Stimulated activated naive CD8-positive, alpha-beta T cell treated with anti-CD3 and anti-CD28 coated beads, Interleukin-15, amount 100 ng/mL, for 72 hours (primary cell): ENCODE data around the gene COASY.

Experiments
- ATAC-seq: fragments of 150-1000 bp; cut with Tn5 transposase; 2 replicates; pipeline ENCODE4 v1.10.0; 2021; ENCODE audit warnings: mild to moderate bottlenecking, moderate library complexity
- DNase-seq, 2 donors: peaks; one replicate each; pipeline ENCODE4 v3.0.0; 2021 to 2022
- H3K27ac Mint-ChIP-seq, 2 donors: one replicate each; pipeline ENCODE4 v1.8.0; 2022; ENCODE audit warnings: mild to moderate bottlenecking in 2 of 2, mixed read lengths in 2 of 2, moderate library complexity in 2 of 2
- H3K27me3 Mint-ChIP-seq: one replicate; pipeline ENCODE4 v1.8.0; 2022; ENCODE audit warnings: mixed read lengths
- H3K4me1 Mint-ChIP-seq: one replicate; pipeline ENCODE4 v1.8.0; 2022; ENCODE audit warnings: mild to moderate bottlenecking, mixed read lengths
- H3K4me3 Mint-ChIP-seq, 2 donors: one replicate each; pipeline ENCODE4 v1.8.0; 2022; ENCODE audit warnings: mild to moderate bottlenecking in 2 of 2, mixed read lengths in 2 of 2, moderate library complexity in 1 of 2
- H3K9me3 Mint-ChIP-seq, 2 donors: one replicate each; pipeline ENCODE4 v1.8.0; 2022; ENCODE audit warnings: mixed read lengths in 2 of 2

COASY gene

DNA sequence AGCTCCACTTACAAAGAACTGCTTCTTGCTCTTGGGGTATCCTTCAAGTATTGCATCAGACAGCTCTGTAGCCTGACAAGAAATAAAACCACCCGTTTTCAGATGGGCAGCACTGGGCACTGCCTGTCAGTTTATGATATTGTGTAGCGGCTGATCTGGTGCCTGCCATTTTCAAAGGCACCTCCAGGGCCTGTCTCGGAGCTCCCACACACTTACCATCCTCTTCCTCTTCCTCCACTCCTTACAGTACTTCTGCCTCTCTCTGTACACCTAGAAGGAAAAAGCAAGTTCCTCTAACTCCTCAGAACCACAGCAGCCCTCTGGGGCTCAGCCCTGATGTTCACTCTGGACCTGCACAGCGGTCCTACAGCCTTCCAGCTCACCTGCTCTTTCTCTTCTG, 11.1 kb downstream of the COASY start:
- Mint-ChIP-seq H3K27me3 (no peaks in the 10 kb centered on the region), H3K4me3 (no peak overlapping the region), H3K4me1 (peaks cover 80% of the 10 kb centered on the region), H3K27ac (peak overlapping the region; percentile 85 to 95), H3K9me3 (no peaks in the 10 kb centered on the region)
- ATAC-seq (no peak), DNase-seq (no peak)

DNA sequence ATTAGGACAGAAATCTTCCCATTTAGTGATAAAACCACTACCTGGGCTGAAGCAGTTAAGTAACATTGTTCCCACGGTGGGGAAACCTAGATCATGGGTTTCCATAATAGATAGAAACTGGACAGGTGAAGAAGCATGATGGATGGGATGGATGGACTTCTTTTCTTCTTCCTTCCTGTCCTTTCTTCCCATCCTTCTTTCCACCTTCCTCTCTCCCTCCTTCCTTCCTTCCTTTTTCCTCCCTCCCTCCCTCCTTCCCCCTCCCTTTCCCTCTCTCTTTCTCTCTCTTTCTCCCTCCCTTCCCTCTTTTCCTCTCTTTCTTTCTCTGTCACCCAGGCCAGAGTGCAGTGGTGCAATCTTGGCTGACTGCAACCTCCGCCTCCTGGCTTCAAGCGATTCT, 12.5 kb downstream of the COASY start:
- H3K4me1 Mint-ChIP-seq, result peaks cover 76% of the 10 kb centered on the region
- DNase-seq (no peak), ATAC-seq (no peak)
- H3K9me3 Mint-ChIP-seq, result no peaks in the 10 kb centered on the region
- peak overlapping the region in 1 of 2 donors; percentile 69 for H3K27ac Mint-ChIP-seq
- H3K27me3 Mint-ChIP-seq, result no peaks in the 10 kb centered on the region
- no peak overlapping the region for H3K4me3 Mint-ChIP-seq

DNA sequence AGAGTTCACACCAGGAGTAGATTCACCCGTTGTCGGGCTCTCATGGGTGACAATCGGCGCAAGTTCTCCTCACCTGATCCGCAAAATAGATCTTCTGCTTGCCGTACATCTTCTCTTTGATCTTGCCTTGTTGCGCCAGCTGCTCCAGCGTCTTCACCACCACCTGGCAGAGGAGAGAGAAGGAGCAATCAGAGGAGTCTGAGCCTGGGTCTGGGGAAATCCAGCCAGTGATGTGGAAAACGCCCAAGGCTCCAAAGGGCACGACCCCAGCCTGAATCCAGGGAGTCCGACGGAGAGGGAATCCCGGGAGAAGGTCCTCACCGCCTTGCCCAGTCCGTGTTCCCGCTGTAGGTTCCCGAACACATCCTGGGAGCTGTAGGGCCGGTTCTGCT, 15.2 kb downstream of the COASY start:
- Mint-ChIP-seq H3K27me3 (no peaks in the 10 kb centered on the region), H3K4me1 (peaks cover 58% of the 10 kb centered on the region), H3K27ac (peak overlapping the region; percentile 97 to 99), H3K4me3 (peak overlapping the region; percentile 98 to 100), H3K9me3 (no peaks in the 10 kb centered on the region)
- peak in 1 of 2 donors; percentile 24 for DNase-seq
- no peak for ATAC-seq

DNA sequence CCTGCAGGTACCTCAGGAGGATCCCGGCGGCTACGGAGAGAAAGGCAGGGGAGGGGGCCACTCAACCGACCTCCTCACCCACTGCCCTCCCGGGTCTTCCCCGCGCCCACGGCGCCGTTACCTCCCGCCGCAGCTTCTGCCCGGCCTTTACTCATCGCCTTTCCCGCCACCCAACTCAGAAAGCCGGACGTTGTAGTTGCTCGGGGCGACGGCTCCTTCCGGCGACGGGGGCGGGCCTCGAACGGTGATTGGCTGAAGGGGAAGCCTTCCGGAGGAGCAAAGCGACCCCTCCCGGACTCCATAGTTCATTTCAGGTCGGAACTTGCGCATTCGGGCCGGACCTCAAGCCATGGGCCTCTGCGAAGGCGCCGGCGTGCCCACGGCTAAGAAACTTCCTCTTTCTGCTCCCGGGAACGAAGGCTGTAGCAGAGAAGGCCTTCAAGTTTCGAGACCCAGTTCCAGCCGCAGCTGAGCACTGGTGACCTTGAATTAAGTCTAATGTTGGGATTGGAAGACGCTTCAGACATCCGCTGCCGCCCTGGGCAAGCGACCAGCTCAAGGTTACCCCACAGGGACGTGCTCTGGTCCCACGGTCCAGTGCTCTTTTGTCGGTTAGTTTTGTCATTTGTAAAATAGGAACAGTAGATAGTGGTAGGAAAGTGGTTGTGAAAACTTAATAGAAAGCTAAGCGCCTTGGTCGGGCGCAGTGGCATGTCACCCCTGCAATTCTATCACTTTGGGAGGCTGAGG, 15.8 kb downstream of the COASY start, which contains the start of gene PSMC3IP:
Gene PSMC3IP, minus strand, starts transcription at position 198 of the 750 bp plus-strand sequence. Its CDS starts 43 bp downstream, at position 155.
- Mint-ChIP-seq H3K4me3 (peak within 1 kb of the TSS; percentile 98 to 100), H3K27me3 (no peaks in the 10 kb centered on the region), H3K27ac (peak within 1 kb of the TSS; percentile 97 to 99), H3K4me1 (peaks cover 53% of the 10 kb centered on the region), H3K9me3 (no peaks in the 10 kb centered on the region)
- ATAC-seq, result peak; percentile 94
- DNase-seq, result peak; percentile 90 to 94

DNA sequence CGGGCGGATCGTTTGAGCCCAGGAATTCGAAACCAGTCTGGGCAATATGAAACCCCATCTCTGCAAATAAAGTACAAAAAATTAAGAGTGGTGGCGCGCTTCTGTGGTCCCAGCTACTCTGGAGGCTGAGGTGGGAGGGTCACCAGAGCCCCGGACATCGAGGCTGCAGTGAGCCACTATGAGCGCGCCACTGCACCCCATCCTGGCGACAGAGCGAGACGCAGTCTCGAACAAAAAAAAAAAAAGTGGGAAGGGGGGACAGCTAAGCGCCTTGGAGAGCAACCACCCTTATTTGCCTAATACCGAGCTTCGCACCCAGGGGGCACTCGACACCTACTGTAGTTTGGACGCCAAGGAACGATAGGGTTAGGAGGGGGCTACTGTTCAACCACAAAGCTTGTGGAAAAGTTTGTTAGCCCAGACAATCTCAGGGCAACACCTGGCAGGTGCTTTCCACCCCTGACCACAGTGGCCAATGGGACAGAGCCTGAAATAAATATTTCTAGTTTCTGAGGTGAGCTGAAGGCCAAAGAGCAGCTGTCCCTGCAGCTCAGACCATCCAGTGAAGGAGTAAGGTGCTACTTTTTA, 16.4 kb downstream of the COASY start:
- Mint-ChIP-seq H3K4me3 (peak overlapping the region; percentile 98 to 100), H3K9me3 (no peaks in the 10 kb centered on the region), H3K27me3 (no peaks in the 10 kb centered on the region), H3K4me1 (peaks cover 46% of the 10 kb centered on the region), H3K27ac (peak overlapping the region; percentile 50 to 97)
- DNase-seq, result peak; percentile 66 to 78
- ATAC-seq, result peak; percentile 74

DNA sequence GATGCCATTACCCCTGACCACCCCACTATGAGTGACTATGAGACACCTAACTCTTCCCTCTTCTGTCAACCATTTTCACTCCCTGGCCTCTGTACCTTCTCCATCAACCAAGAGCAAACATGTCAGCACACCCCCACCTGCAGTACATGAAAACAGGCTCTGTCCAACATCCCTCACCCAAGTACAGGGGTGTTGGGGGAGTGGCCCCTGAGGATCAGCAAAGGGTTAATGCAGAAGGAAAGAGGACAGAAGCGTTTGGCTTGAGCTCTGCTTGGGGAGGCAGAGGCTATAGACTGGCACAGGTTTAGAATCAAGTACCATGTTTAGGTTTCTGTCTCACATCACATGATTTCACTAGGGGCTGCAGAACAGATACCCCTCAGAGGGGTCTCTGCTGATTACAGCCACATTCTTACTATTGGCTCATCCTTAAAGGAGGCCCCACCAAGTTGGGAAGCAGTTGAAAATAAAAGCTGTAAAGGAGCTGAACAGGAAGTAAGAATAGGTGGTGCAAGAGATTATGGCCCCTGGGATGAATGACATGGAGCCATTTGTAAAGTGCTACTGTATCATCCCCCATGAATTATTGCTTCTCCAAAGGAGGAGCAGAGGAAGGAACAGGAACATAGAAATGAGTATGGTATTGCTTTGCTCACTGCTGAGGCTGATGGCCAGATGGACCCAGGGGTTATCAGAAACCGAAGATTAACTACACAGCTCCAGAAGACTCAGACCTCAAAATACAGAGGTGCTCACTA, 18.0 kb downstream of the COASY start:
- H3K9me3 Mint-ChIP-seq, result no peaks in the 10 kb centered on the region
- peak overlapping the region in 1 of 2 donors; percentile 2 for H3K27ac Mint-ChIP-seq

DNA sequence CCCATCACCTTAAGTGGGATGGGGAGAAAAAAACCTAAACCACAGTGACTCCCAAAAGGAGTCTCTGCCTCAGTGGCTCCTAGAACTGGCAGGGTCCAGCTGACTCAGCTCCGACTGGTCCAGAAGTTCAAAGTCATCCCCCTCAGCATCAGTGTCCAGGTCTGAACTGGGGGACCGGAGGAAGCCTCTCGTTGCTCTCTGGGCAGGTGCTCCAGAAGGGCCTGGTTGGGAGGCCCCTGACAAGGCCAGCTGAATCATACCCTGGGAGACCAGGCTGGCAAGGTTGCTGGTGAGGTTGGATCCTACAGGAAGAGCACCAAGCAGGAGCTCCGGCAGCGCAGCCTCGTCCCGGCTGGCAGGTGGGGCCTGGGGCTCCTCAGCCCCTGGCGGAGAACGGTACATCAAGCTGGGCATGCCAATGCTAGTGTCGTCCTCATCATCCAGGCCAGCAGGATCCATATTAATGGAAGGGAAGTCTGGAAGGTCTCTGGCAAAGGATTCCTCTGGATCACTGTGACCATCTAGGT, 19.9 kb downstream of the COASY start:
- no peak for ATAC-seq
- Mint-ChIP-seq H3K4me3 (no peak overlapping the region), H3K27me3 (no peaks in the 10 kb centered on the region), H3K9me3 (no peaks in the 10 kb centered on the region), H3K27ac (no peak overlapping the region), H3K4me1 (peaks cover 19% of the 10 kb centered on the region)
- no peak for DNase-seq

More for the DNA sequence above, 18.0 kb downstream of the COASY start:
- ATAC-seq, result no peak
- H3K4me1 Mint-ChIP-seq, result peaks cover 32% of the 10 kb centered on the region
- no peaks in the 10 kb centered on the region for H3K27me3 Mint-ChIP-seq
- H3K4me3 Mint-ChIP-seq, result peak overlapping the region in 1 of 2 donors; percentile 2
- DNase-seq, result no peak

DNA sequence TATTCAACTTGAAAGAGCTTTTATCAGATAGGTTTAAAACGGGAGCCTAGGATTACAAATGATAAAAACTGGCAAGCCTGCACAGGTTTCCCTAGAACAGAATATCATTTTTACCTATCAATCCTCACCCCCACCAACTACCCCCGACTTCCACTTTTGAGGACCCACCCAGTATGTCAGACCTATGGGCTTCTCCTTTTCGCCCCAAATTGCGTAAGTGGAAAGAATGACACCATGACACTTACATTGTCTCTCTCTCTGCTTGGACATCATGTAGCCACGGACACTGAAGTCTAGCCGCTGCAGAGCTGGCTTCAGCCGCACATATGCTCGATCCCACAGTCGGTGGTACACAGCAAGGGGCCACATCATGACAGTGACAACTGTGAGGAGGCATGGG, 22.9 kb downstream of the COASY start:
- Mint-ChIP-seq H3K9me3 (no peaks in the 10 kb centered on the region), H3K27ac (peak overlapping the region in 1 of 2 donors; percentile 50), H3K4me1 (peaks cover 8% of the 10 kb centered on the region), H3K4me3 (no peak overlapping the region), H3K27me3 (no peaks in the 10 kb centered on the region)
- DNase-seq (no peak), ATAC-seq (no peak)

DNA sequence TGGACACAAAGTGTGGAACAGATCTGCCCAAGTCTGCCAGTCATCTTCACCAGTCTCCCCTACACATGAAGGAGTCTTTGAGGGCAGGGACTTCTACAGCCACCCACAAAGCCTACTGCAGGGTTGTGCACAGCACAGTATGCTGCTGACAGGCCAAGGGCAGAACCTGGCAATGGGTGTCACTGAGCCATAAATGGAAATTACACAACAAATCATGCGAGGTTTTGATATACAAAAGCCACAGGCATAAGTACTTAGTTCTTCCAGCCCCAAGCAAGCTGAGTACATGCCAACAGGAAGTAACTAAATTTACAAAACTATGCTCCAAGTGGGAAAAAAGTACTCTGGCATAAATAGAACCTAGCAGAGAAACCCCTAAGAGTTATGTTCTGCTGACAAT, 23.4 kb downstream of the COASY start:
- Mint-ChIP-seq H3K4me3 (no peak overlapping the region), H3K27me3 (no peaks in the 10 kb centered on the region), H3K27ac (no peak overlapping the region), H3K4me1 (peaks cover 8% of the 10 kb centered on the region), H3K9me3 (no peaks in the 10 kb centered on the region)
- DNase-seq (no peak), ATAC-seq (no peak)

DNA sequence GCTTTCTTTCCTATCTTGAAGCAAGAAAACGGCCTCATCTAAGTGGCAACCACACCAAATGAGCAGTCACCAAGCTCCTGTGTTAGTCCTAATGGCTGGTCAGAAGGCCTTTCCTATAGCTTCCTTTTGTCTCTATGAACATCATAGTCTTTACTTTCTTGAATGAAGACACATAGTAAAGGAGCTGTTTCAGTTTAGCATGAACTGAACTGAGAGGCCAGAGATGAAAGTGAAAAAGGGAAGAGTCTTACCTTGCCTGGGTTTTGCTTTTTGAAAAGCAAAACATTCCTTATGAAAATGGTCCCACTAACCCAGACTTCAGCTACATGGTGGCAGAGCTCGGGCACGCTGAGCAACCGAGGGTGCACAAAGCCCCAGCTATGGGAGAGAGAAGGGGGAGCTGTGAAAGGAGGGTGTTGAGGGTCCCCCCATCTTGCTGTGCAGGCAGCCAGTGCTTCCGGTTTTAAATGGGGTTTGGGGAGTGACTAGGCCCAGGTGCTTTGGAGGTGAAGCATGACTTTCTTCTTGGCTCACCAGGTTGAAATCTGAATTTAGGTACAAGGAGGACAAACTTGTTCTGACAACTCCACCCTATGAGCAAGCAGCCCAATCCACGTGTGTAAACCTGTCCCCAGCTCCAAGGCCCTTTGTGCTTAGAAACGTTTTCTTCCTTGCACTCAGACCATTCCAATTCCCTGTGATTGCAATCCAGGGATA, 24.7 kb downstream of the COASY start:
- ATAC-seq (no peak), DNase-seq (no peak)
- H3K4me1 Mint-ChIP-seq, result peaks cover 8% of the 10 kb centered on the region
- H3K4me3 Mint-ChIP-seq, result no peak overlapping the region
- peak overlapping the region in 1 of 2 donors; percentile 93 for H3K27ac Mint-ChIP-seq
- H3K9me3 Mint-ChIP-seq, result no peaks in the 10 kb centered on the region
- H3K27me3 Mint-ChIP-seq, result no peaks in the 10 kb centered on the region

DNA sequence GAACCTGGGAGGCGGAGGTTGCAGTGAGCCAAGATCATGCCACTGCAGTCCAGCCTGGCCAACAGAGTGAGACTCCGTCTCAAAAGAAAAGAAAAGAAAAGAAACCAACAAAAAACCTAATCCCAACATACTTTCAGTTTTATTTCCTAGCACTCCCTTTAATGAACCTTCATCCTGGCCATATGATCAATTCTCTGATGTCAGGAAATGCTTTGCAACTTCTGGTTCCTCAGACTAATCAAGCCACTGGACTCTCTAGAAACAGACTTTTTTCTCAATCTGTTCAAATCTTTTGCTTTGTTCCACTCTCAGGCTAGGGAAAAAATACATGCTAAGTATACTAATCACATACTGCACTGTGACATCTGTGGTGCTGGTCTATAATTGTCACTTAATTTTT, 28.9 kb downstream of the COASY start:
- peaks cover 8% of the 10 kb centered on the region for H3K4me1 Mint-ChIP-seq
- H3K27me3 Mint-ChIP-seq, result no peaks in the 10 kb centered on the region
- no peaks in the 10 kb centered on the region for H3K9me3 Mint-ChIP-seq
- DNase-seq (no peak), ATAC-seq (no peak)
- peak overlapping the region in 1 of 2 donors; percentile 56 for H3K27ac Mint-ChIP-seq
- no peak overlapping the region for H3K4me3 Mint-ChIP-seq

DNA sequence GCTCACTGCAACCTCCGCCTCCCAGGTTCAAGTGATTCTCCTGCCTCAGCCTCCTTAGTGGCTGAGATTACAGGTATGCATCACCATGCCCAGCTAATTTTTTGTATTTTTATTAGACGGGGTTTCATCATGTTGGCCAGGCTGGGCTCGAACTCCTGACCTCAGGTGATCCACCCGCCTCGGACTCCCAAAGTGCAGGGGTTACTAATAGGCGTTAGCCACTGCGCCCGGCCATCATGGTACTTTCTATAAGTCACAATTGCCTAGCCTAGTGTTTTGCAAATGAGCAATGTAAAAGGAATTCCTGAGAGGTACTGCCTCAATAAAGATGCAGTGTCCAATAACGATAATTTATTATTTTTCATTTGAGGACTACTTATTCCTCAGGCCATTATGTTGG, 29.5 kb downstream of the COASY start:
- peaks cover 7% of the 10 kb centered on the region for H3K4me1 Mint-ChIP-seq
- no peak overlapping the region for H3K27ac Mint-ChIP-seq
- no peak overlapping the region for H3K4me3 Mint-ChIP-seq
- DNase-seq, result no peak
- H3K9me3 Mint-ChIP-seq, result no peaks in the 10 kb centered on the region
- no peak for ATAC-seq
- no peaks in the 10 kb centered on the region for H3K27me3 Mint-ChIP-seq

DNA sequence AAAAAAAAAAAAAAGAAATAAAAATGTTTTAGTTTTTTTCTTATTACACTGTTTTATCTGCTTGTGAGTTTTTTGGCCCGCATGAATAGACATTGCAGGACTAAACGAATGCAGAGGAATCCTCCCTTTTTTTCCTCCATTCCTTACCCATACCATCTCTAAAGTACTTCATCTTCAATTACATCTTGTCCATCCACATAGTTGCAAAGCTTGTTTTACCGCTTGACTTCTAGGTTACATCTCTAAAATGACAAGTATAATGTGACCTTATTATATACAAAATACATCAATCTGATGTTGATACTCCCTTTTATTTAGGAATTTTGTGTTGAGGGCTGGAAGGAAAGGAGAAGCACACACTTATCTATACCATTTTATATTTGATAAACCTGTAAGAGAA, 34.4 kb downstream of the COASY start:
- H3K4me1 Mint-ChIP-seq, result peaks cover 18% of the 10 kb centered on the region
- H3K27me3 Mint-ChIP-seq, result no peaks in the 10 kb centered on the region
- no peak overlapping the region for H3K27ac Mint-ChIP-seq
- ATAC-seq (no peak), DNase-seq (no peak)
- H3K9me3 Mint-ChIP-seq, result no peaks in the 10 kb centered on the region
- no peak overlapping the region for H3K4me3 Mint-ChIP-seq

DNA sequence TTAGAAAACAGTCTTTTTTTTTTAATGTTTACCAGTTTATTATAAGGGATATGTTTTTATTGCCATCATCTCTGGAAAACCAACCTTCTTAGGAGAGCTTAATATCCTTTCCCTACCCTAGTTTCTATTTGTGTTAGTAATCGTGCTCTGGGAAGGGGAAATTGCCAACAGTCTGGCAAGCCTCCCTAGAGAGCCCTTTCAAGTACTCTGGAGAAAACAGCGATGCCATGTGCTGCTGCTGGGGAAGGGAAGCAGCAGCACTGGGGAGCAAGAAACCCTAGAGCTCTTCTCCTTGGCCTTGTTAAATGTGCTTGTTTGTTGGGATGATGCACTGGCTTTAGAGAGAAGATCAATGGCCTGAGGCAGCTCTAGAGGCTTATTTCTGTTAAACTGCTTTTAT, 37.0 kb downstream of the COASY start:
- Mint-ChIP-seq H3K9me3 (no peaks in the 10 kb centered on the region), H3K4me1 (peaks cover 27% of the 10 kb centered on the region), H3K27me3 (no peaks in the 10 kb centered on the region), H3K4me3 (no peak overlapping the region), H3K27ac (peak overlapping the region in 1 of 2 donors; percentile 5)
- DNase-seq (no peak), ATAC-seq (no peak)

DNA sequence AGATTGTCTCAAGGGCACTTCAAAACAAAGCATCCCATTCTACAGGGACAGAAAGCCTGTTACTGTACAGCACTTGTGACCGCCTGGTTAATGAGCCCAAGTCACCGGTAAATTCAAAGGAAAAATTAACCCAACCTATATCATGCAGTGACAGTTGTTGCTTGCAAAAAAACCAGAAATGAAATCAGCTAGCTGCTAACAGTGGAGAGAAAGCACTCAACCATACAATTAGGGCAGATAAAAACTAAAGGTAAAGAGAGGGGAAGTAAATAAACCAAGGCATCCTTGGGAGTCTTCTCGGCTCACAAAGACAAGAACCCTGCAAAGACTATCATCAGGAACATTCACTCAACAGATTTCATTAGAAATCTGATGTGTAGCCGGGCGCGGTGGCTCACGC, 41.4 kb downstream of the COASY start:
- H3K9me3 Mint-ChIP-seq, result no peaks in the 10 kb centered on the region
- peak overlapping the region in 1 of 2 donors; percentile 3 for H3K27ac Mint-ChIP-seq
- peaks cover 65% of the 10 kb centered on the region for H3K4me1 Mint-ChIP-seq
- ATAC-seq (no peak), DNase-seq (no peak)
- no peaks in the 10 kb centered on the region for H3K27me3 Mint-ChIP-seq
- no peak overlapping the region for H3K4me3 Mint-ChIP-seq
